ENCODE measurements around the gene SF1. TPM values are rescaled to one million over a fixed set of nuclear protein-coding genes. Genes with fewer than 3 reads are reported as not detected.

Gene SF1
- total and polyA plus RNA-seq, 10 donors, result 54.2 to 585 (median 443) TPM

- intact Hi-C loops (cut with DNase I; ENCODE audit: low total_unique reads), result no loop called here
- Histone ChIP-seq H3K9me3 (no peaks in the 10 kb centered on the region), H3K27me3 (replicated peaks in 1 of 7) (no peaks in the 10 kb centered on the region), H3K27ac (peak overlapping the region; percentile 59 to 94 (median 85)), H3K4me1 (peaks cover 50 to 90% (median 74%) of the 10 kb centered on the region in 6 donors), H3K4me3 (peak overlapping the region in 3 of 8 donors; percentile 73 to 95 (median 84)), H3K36me3 (peaks cover 0 to 73% (median 39%) of the 10 kb centered on the region in 6 donors)
- TF ChIP-seq POLR2A (IDR thresholded peaks at IDR 0.05), result no peak
- no peak for TF ChIP-seq CTCF (IDR thresholded peaks at IDR 0.05 in 8 of 11, conservative IDR thresholded peaks at IDR 0.05 in 3 of 11)
- peak in 1 of 3 donors; percentile 44 for TF ChIP-seq POLR2AphosphoS5 (IDR thresholded peaks at IDR 0.05)
- WGBS, 5 donors, result 36 to 61% (median 47%) methylated on average over 7 to 9 of the region's 9 CpGs
- peak; percentile 85 for DNase-seq
Measured at GRCh38 chr11:64801158-64801464, 22.8 kb upstream of the SF1 start.

- DNase-seq, result peak; percentile 79
- WGBS, 5 donors, result 39 to 72% (median 64%) methylated on average over 15 to 26 of the region's 26 CpGs
- H3K4me1 ChIP-seq, result peaks cover 50 to 96% (median 79%) of the 10 kb centered on the region in 6 donors
- peaks cover 0 to 73% (median 39%) of the 10 kb centered on the region in 6 donors for H3K36me3 ChIP-seq
- peak overlapping the region in 2 of 8 donors; percentile 6 to 84 for H3K4me3 ChIP-seq
- intact Hi-C loops (cut with DNase I; ENCODE audit: low total_unique reads), result no loop called here
- H3K9me3 ChIP-seq, result no peaks in the 10 kb centered on the region
- no peaks in the 10 kb centered on the region for H3K27me3 ChIP-seq (replicated peaks in 1 of 7)
- H3K27ac ChIP-seq, result peak overlapping the region; percentile 59 to 94 (median 85)
- TF ChIP-seq POLR2A (IDR thresholded peaks at IDR 0.05) (no peak), CTCF (IDR thresholded peaks at IDR 0.05 in 8 of 11, conservative IDR thresholded peaks at IDR 0.05 in 3 of 11) (no peak), POLR2AphosphoS5 (IDR thresholded peaks at IDR 0.05) (no peak)
Measured at GRCh38 chr11:64800303-64801157, 22.2 kb upstream of the SF1 start.

- no peak for DNase-seq
- H3K4me1 ChIP-seq, result peaks cover 50 to 97% (median 81%) of the 10 kb centered on the region in 6 donors
- peak overlapping the region in 2 of 8 donors; percentile 19 to 84 for H3K4me3 ChIP-seq
- H3K9me3 ChIP-seq, result no peaks in the 10 kb centered on the region
- H3K27me3 ChIP-seq (replicated peaks in 1 of 7), result no peaks in the 10 kb centered on the region
- TF ChIP-seq CTCF (IDR thresholded peaks at IDR 0.05 in 8 of 11, conservative IDR thresholded peaks at IDR 0.05 in 3 of 11) (no peak), POLR2AphosphoS5 (IDR thresholded peaks at IDR 0.05) (peak; percentile 2 to 44 (median 23))
- intact Hi-C loops (cut with DNase I; ENCODE audit: low total_unique reads), result no loop called here
- H3K36me3 ChIP-seq, result peaks cover 0 to 72% (median 31%) of the 10 kb centered on the region in 6 donors
- peak overlapping the region; percentile 41 to 94 (median 85) for H3K27ac ChIP-seq
- 41 to 59% (median 44%) methylated on average over 11 to 14 of the region's 14 CpGs for WGBS, 5 donors
Measured at GRCh38 chr11:64799623-64800302, 21.4 kb upstream of the SF1 start.

- Histone ChIP-seq H3K4me1 (peaks cover 50 to 97% (median 81%) of the 10 kb centered on the region in 6 donors), H3K4me3 (peak overlapping the region in 2 of 8 donors; percentile 19 to 84), H3K9me3 (no peaks in the 10 kb centered on the region), H3K27ac (peak overlapping the region; percentile 41 to 94 (median 85)), H3K27me3 (replicated peaks in 1 of 7) (no peaks in the 10 kb centered on the region), H3K36me3 (peaks cover 0 to 70% (median 26%) of the 10 kb centered on the region in 6 donors)
- peak in 1 of 3 donors; percentile 6 for TF ChIP-seq POLR2AphosphoS5 (IDR thresholded peaks at IDR 0.05)
- TF ChIP-seq POLR2A (IDR thresholded peaks at IDR 0.05), result no peak
- TF ChIP-seq CTCF (IDR thresholded peaks at IDR 0.05 in 8 of 11, conservative IDR thresholded peaks at IDR 0.05 in 3 of 11), result no peak
- 57 to 70% (median 66%) methylated on average over 6 to 7 of the region's 7 CpGs for WGBS, 5 donors
- intact Hi-C loops (cut with DNase I; ENCODE audit: low total_unique reads), result no loop called here
- no peak for DNase-seq
Measured at GRCh38 chr11:64799256-64799622, 20.9 kb upstream of the SF1 start.
